COLO668 (cell line): ENCODE measurements around the gene RAI1.

Source experiments
- DNase-seq: peaks from one replicate; lab custom pipeline; 2025; ENCODE audit not compliant: unreplicated experiment; lab: John Stamatoyannopoulos, UW

Gene RAI1

DNA sequence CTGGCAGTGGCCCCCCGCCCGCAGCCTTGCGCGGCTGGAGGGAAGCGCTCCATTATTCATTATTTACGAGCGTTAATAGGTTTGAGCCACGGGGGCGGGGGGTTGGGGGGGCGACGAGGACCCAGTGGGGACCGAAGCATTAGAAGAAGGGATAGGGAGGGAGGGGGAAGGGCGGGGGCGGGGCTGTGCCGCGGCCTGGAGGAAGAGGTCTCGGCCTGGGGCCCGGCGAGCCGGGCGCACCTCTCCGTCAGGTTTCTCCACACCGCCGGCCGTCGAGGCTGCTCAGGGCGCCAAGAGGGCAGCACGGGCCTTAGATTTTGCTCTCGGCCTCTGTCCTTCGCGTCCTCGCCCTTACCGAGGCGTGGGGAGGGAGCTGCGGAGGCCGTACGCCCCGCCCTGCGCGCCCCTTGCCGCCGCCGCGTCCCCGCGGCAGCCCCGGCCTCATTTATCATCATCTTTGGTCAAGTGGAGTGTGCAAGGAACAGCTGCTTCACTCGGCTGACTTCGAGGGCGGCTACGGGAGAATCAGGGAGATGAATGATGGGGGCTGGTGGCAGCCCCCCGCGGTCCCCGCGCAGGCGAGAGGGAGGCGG, 101.4 kb downstream of the RAI1 start:
- peak; percentile 49 for DNase-seq

GRCh38 chr17:17783116-17783824, 102.0 kb downstream of the RAI1 start:
- DNase-seq = peak; percentile 78

GRCh38 chr17:17783825-17784656, 102.8 kb downstream of the RAI1 start:
- DNase-seq = peak; percentile 46

GRCh38 chr17:17784657-17785267, 103.5 kb downstream of the RAI1 start:
- DNase-seq = peak; percentile 29

GRCh38 chr17:17785407-17785806, 104.1 kb downstream of the RAI1 start:
- no peak for DNase-seq

DNA sequence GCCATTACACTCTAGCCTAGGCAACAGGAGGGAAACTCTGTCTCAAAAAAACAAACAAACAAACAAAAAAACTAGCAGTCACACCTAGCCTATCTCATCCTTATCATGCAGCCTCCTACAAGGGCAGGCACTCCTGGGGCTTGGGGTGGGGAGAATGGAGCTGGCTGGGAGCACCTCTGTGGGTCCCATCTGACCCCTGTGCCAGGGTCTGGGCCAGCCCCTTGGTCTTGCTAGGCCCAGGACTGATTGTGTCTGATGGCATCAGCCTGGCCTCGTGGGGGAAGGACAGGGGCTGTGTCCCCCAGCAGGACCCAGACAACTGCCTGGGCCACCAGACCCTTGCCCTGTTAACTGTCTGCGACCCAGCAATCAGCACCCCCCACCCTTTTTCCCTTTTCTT, 105.7 kb downstream of the RAI1 start:
- no peak for DNase-seq

GRCh38 chr17:17787568-17787967, 106.3 kb downstream of the RAI1 start:
- peak; percentile 2 for DNase-seq

- DNase-seq = no peak
These were observed 107.7 kb downstream of the RAI1 start for GRCh38 chr17:17788967-17789366.

- no peak for DNase-seq
These were observed 108.2 kb downstream of the RAI1 start for GRCh38 chr17:17789410-17789809.

DNA sequence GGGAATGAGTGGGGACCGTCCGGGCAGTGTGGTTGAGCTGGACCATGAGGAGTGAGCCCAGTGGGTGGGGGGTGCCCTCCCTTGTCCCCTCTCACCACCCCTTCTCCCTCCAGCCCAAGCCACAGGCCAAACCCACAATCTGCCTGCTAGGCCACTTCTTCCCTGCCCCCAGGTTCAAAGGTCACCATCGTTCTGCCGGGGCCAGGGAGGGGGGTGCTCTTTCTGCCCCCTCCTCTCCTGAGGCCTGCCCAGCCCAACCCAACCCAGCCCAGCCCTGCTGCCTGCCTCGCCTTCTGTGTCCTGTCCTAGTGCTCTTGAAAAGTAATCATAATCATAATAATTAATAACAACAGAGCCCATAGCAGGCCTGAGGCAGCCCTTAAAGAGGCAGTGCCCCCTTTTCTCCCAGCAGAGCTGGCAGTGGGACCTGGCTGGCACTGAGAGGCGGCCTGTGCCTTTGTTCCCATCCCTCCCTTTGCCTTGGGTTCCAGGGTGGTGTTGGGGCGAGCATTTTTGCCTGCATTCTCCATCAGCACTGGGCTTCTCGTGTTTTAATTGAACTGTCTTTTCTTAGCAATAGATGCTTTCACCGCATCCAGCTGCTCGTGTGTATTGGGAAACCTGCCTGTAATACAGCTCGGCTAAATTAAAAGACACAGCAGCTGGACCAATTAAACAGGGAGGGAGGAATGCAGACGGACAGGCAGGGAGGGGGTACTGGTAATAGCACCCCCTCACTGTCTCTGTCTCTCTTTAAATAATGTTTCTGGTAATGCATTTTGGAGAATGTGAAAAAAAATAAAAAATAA, 108.8 kb downstream of the RAI1 start:
- DNase-seq = no peak

DNA sequence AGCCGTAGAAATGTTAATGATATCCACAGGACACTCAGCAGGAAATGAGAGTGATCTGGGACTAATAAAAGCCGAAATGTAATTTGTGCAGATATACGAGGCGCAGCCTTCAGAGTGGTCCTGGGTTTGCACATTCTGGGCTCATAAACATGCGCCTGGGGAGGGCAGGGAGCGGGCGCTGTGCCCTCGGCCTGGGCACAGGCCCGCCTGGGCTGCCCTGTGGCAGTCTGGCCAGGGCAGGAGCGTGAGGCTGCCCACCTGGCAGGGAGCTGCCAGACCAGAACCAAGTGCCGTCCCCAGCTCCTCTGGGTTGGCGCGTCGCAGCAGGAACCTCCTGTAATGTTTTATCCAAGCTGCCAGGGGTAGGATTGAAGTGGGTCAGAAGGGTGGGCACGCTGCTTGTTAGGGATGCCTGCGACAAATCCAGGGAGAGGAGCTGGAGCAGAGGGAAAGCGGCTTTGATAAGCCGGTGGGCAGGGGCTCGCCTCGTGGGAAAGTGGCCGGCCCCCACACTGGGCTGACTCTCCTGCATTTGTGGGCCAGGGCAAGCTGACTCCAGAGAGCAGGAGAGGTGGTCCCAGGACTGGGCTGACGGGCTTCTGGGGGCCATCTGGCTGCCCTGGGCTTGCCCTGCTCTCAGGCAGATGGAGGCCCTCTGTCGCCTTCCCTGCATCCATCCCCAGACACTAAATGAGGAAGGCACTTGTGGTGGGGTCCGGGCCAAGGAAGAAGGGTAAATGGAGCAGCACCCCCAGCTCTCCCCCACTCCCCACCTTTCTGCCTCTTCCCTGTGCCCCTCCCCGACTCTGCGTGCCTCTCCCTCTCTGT, 109.6 kb downstream of the RAI1 start:
- no peak for DNase-seq

DNA sequence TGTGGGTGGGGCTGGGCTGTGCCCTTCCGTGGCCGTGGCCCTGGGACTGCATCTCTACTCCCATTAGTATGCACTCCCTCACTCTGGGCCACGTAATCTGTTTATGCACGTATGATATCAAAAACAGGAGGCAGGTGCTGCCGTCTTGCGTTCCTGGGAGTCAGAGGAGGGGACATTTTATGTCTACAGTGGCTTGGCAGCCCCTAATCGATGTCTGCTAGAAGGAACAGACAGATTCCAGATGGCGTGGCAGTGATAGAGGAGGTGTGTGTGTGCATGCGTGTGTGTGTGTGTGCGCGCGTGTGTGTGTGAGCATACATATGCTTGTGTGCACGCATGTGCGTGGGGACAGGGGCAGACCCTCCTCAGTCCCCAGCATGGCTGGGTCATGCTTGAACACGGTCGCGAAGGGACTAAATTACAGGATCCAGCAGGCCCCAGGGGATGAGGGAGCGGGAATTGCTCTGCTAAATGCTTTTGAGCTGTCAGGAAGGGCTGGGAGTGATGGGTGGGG, 110.8 kb downstream of the RAI1 start:
- DNase-seq = no peak

DNA sequence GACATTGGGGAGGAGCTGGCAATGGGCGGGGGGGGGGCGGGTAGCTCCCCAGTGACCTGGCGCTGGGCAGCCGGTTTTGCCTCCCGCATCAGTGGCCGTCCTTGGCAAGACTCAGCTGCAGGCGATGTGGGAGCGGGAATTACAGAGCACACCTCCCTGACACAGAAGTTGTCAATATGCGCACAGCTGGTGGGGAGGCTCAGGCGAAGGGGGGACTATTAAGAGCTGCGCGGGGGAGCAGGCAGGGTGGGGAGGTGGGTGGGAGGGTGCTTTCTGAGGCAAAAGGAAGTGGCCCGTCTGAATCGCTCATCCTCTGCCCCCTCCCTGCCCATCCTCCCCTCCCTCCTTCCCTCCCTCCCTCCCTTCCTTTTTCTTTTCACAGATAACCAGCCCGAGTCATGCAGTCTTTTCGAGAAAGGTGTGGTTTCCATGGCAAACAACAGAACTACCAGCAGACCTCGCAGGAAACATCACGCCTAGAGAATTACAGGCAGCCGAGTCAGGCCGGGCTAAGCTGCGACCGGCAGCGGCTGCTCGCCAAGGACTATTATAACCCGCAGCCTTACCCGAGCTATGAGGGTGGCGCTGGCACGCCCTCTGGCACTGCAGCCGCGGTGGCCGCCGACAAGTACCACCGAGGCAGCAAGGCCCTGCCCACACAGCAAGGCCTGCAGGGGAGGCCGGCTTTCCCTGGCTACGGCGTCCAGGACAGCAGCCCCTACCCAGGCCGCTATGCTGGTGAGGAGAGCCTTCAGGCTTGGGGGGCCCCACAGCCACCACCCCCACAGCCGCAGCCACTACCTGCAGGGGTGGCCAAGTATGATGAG, 111.5 kb downstream of the RAI1 start:
- DNase-seq = peak; percentile 4

- no peak for DNase-seq
These were observed 112.3 kb downstream of the RAI1 start for GRCh38 chr17:17793378-17794214.

DNA sequence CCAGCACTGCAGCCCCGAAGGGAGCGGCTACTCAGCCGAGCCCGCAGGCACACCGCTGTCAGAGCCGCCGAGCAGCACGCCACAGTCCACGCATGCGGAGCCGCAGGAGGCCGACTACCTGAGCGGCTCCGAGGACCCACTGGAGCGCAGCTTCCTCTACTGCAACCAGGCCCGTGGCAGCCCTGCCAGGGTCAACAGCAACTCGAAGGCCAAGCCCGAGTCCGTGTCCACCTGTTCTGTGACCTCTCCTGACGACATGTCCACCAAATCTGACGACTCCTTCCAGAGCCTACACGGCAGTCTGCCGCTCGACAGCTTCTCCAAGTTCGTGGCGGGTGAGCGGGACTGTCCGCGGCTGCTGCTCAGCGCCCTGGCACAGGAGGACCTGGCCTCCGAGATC, 113.1 kb downstream of the RAI1 start:
- DNase-seq = no peak

DNA sequence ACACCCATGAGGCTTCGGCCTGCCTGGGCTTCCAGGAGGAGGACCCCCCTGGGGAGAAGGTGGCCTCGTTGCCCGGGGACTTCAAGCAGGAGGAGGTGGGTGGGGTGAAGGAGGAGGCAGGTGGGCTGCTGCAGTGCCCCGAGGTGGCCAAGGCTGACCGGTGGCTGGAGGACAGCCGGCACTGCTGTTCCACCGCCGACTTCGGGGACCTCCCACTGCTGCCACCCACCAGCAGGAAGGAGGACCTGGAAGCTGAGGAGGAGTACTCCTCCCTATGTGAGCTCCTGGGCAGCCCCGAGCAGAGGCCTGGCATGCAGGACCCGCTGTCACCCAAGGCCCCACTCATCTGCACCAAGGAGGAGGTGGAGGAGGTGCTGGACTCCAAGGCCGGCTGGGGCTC, 114.0 kb downstream of the RAI1 start:
- no peak for DNase-seq

GRCh38 chr17:17795946-17796786, 114.9 kb downstream of the RAI1 start:
- DNase-seq = no peak
